ENCODE measurements around the gene BHLHE40.
A peak's percentile ranks its signal among the peaks of the same experiment; 100 is the strongest.

The BHLHE40 gene

DNA sequence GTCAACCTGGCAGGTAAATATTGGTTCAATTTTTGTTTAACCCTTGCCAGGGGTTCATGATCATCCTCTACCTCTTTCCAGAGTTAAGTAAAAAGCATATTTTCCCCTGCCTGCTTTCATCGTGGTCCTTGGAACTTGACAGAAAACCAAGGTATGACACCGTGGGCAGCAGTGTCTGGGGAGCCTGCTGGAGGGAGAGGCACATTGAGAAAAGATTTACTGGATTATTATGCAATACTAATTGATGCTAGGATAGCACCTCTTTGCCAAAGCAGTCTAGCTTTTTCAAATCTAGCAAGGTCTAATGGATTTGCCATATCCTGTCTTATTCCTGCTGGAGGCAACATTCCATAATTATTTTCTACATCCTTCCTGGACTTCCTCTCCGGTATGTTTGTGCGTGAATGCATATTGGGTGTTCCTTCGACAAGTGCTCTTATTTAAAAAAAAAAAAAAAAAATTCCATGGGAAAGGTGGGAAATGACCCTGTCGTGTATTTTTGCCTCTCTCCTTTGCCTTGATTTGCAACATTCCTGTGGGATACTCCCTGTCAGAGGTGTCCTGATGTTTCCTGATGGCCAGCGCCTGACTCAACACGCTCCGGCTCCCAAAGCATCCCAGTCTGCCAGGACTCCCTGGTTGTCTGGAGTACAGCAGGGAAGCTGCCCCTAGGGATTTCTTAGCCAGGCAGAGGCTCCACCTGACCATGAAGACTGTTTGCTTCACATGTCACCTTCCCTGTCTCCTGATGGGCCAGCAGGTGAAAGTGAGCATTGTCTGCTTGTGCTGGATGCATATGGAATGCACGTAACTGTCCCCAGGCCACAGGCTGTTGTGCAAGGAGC lies 6.3 kb downstream of the BHLHE40 start:
- DNase-seq: no peak

DNA sequence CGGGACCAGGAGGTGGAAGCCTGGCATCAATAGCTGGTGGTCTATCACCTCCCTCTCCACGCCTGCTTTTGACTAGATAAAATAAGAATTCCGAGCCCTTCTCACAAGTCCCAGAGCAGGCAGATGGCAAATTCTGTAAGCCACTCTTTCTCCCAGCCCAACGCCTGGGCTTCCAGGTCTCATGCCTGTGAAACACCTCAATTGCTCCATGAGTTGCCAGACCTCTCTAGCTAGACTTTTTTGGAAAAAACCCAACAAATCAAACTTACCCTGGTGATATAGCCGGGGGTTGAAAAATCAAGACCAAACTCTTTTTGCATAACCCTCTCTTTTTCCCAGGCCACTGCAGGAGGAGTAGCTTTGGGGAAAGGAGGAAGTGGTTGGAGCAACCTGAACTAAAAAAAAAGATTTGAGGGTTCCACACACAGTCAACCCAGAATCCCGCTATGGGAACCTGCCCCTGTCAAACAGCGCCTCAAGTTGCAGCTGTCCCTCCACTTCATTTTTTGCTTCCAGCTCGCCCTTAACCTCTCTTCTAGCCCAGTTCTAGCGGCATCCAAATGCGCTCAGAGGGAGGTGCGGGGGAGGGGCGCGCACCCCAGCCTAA lies 7.0 kb downstream of the BHLHE40 start:
- DNase-seq: no peak

DNA sequence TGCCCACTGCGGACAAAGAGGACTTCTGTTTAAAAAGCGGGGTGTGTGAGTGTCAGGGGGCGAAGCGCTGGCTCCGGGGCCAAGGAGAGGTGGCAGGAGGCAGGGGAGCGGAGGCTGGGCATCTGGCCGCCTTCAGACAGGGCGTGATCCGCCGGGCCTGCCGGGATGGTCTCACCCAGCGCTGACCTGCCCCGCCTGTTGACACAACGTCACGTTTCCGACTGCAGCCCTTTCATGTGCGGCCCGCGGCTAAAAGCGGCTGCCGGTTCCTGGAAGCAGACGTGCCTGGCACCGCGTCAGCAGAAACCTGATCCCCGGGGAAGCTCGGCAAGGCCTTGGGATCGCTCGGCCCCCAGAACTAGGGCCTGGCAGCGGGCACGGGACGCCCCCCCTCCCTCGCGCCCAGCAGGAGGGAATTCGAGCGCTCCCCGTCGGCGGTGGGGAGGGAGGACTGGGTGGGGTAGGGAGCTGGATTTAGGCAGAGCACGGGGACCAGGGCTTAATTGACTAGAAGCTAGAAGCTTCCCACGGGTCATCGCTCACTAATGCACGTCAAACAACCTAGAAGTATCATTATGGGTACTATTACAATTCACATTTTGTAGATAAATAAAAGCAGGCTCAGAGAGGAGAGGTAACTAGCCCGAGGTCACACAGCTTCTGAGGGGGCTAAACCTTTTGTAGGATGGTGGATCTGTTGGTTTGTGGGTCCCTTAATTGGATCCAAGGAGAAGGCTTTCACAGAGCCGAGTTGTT lies 7.7 kb downstream of the BHLHE40 start:
- peak; percentile 42 to 55 for DNase-seq

DNA sequence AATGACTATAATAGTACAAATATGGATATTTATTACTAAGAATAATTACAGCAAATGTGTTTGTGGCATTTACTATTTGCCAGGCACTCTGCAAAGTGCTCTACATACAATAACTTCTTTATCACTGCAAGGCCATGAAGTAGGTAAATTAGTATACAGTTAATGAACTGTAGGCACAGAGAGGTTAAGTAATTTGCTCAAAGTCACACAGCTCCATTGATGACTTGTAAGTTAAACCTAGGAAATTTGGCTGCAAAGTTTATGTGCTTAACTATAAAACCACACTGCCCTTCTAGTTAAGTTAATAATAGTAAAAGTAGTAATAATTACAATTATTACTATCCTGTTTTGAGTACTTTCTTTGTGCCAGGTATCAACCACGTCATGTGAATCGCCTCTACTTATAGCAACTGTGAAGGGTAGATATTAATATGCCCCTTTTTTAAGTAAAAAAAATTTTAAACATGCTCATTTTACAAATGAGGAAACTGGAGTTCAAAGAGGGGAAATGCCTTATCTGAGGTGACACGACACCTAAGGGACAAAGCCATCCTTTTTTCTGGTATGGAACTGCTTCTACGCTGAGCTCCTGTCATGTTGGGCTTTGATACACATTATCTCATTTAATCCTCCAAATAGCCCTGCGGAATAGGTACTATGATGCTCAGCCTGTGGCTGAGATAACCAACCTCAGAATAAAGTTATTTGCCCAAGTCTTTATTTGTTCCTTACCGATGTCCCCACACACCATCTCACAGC lies 8.5 kb downstream of the BHLHE40 start:
- DNase-seq: no peak

DNA sequence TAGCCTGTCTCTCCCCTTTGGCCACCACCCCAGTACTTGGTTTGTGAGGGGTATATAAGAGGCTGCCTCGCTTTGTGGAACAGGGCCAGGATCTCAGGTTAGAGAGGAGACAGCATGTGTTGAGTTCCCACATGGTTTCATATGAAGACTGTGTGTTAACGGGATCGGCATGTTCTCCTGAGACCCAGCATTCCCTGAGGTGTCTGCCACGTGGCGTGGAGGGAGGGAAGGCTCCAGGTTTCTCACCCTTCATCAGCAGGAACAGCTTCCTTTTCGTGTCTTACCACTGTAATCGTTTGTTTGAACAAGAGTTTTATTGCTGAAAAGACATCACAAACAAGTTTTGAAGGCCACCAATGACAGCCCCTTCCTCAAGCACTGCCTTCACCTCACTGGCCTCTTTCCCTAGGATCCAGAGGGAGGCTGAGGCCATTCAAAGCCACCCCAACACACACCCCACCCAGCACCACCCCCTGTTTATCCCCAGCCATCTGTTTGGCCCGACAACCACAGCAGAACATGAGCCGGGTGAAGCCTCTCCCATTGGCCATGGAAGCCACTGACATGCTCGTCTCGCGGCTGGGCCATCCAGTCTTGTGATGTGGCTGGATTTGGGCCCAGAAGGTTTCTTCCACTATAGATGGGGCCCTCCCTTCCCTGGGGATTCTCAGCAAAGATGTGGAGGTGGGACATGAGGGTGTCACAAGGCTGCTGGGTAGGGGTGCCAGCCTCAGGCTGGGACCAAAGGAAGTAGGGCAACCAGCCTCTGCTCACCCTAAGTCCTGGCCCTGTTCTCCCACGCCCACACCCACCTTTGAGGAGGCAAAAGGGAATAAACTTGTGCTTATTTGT lies 10.0 kb downstream of the BHLHE40 start:
- no peak for DNase-seq

DNA sequence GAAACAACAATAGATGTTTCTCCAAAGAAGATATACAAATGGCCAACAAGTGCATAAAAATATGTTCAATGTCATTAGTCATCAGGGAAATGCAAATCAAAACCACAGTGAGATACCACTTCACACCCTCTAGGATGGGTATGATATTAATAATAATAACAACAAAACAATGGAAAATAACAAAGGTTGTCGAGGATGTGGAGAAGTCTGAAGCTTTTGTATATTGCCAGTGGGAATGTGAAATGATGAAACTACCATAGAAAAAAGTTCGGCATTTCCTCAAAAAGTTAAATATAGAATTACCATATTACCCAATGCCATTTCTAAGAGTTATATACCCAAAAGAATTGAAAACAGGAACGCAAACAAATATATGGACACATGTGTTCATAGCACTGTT lies 10.8 kb downstream of the BHLHE40 start:
- DNase-seq: no peak

DNA sequence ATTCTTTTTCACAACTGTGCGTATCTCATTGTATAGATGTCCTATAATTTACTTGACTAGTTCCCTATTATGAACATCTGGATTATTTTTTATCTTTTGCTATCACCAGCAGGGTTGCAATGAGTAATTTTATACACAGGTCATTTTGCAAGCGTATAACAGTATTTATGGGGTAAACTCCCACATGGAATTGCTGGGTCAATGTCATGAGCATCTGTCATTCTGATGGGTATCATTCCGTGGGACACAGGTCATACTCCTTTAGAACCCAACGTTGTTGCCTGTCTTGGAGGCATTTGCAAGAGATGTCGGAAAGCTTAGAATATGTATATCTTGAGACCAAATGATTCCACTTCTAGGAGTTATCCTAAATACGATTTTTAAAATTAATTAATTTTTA lies 12.9 kb downstream of the BHLHE40 start:
- DNase-seq: no peak

DNA sequence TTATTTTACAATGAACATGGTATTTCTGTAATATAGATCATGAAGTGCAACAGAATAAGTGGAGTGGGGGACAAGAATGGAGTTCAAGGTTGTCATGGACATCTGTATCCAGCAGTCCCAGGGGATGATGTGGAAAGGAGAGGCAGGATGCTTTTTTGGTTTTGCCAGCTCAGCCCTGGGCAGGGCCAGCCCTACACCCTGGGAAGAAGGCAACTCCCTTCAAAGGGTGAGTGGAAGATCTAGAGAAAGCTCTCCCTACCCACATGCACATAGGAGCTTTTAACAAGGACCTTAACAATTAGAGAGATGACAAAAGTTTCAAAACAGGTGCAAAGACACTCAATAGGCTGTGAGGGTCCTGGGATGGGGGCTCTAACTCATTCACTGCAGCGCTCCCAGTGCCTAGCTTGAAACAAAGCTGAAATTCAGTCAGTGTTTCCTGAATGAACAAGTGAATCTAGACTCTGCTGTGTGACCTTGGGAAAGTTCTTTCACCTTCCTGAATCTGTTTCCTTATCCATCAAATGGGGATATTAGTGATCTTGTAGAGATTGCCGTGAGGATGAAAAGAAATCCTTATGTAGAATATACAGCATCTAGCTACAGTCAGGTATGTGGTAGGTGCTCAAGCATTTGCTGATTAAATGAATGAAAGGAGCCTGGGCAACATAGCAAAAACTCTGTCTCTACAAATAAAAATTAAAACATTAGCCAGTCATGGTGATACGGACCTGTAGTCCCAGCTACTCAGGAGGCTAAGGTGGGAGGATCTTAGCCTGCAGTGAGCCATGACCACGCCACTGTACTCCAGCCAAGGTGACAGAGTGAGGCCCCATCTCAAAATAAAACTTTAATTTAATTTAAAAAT lies 14.3 kb downstream of the BHLHE40 start:
- DNase-seq: no peak

DNA sequence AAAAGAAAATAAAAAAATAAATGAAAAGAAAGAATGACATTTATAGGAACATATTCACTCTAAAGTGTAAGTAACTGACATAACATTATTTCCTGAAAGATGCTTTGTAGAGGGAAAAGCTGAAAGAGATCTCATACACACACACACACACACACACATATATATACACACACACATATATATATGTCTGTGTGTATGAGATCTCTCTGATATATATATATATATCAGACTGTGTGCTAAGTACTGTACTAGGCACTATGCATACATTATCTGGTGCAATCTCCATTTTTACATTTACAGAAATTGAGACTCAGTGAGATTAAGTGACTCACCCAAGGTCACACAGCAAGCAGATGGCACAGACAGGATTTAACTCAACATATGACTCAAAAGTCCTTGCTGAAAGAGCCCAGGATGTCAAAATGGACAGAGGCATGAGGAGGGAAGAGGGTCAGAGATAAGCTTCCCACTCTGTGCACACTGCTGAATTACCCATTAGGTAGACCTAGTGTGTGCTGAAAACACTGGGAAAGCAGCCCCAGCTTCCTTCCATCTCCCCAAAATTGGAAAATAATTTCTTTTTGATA lies 15.0 kb downstream of the BHLHE40 start:
- DNase-seq: no peak

DNA sequence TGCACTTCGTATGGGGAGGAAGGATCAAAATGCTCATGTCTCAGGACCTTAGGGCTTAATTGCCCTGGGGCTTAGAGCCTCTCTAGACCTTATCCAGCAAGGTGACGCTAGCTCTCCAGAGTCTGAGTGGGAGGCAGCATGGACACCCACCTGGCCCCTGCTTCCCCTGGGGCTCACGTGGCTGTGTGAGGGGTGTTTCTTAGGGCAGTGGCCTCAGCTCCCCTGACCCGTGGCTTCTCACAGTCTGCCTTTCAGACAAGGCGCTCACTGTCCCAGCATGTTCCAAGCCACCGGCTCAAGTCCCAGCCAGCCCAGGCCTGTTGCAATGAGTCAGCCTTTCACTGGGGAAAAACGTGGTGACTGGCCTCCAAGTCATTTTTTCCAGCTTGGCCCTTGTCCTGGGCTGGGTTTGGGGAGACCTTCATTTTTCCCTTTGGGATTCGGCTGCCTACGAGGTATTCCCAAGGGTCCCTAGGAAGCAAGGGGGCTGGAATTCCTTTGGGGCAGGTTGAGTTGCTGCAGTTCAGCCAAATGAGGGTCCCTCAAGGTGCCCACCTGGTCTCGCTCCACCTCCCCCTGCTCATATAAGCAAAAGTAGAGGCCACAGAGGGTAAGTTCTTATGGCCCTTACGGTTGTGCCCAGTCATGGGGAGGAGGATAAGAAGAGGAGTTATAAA lies 15.7 kb downstream of the BHLHE40 start:
- DNase-seq: no peak

DNA sequence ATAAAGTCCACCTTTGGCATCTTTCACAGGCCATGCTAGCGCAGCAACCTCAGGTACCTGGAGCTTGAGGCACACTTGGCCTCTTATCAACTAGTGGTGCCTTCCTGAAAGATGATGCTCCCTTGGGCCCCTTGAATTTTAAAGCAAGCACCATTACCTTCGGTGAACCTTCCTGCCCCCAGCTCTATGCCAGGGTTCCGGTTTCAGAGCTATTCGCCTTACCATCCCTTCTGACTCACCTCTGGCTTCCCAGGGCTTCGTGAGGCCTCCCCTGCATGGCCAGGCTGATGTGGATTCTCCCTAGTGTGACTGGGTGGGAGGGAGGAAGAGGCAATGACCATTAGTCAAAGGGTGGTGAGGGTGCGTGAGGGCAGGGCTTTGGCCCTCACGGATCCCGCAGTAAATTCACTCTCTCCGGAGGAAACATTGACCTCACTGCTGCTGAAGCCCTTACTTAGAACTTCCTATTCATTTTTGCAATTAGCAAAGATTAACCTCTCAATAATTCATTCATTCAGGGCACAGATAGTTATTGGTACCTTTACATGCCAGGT lies 16.3 kb downstream of the BHLHE40 start:
- no peak for DNase-seq

DNA sequence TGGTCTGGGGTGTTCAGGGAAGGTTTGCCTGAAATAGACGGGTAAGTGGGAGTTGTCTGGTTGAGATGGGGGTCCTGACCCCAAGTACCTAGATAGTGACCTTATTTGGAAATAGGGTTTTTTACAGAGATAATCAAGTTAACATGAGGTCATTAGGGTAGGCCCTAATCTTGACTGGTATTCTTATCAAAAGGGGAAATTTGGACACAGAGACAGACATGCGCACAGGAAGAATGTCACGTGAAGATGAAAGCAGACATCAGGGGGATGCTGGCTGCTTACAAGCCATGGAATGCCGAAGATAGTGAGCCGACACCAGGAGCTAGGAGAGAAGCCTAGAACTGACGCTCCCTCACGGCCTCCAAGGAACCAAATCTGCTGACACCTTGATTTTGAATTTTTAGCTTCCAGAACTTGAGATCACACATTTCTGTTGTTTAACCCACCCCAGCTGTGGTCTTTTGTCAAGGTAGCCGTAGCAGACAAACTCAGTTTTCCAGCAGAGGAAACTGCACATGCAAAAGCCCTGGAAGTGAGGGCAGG lies 17.1 kb downstream of the BHLHE40 start:
- DNase-seq: no peak

DNA sequence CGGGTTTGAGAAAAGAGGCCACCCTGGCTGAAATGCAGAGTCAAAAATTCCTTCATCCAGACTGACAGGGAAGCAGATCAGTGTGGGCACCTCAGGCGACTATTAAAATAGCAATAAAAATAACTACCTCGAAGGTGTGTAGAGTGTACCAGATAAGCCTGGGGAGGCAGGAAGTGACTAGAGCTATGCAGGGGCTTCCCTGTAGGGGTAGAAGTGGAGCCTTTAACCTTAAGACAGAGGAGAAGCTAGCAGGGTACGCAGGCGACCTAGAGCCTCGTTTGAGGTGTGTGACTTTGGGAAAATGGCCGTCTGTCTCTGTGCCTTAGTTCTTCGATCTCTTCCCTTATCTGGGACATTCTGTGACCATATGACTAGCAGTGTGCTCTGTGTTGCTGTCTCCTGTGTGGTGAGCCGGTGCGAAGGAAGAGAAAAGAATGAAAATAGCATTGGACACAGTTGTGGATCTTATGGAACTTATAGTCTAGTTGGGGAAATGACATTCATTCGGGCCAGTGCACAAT lies 17.6 kb downstream of the BHLHE40 start:
- no peak for DNase-seq

DNA sequence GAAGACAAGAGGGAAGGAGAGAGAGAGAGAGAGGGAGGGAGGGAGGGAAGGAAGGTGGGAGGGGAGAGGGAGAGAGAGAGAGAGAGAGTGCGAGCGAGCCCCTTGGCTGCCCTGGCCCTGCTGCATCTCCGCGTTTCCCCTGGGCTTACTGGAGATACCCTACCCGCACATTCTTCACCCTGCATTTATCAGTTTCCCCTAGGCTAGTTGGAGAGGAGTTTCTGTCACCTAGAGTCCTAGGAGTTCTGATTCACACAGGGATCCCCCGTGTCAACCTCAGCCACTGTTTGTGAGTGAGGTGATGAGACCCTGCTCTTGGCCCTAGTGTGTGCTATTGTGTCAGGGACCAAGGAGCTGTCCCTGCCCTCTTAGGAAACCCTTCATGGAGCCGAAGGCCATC lies 18.7 kb downstream of the BHLHE40 start:
- no peak for DNase-seq

DNA sequence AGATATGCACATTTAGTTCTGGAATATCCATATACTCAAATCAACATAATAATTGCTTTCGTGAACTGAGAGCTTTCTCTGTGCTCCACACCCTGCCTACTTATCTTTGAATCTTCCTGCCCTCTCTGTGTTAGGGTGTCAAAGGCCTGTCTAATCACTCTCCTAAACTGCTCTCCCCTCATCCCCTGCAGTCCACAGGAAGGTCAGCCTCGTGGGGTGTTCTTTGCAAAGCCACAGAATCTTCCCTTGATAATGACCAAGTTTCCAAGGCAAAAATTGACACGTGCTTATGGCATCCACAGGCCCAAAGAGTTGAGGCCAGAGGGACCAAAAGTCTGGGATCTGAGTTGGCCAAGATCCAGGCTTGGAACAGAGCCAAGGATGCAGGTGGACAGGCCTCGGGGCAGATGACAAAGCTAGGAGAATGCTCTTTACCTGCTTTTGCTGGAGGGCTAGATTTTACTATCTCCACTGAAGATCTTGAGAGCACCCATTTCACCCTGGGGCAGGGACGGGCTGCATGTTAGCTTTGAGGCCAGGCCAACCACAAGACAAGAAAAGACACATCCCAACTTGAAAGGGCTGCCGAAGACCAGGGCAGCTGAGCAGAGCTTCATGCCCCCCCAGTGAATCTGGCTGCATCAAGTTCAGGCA lies 20.4 kb downstream of the BHLHE40 start:
- DNase-seq: no peak

DNA sequence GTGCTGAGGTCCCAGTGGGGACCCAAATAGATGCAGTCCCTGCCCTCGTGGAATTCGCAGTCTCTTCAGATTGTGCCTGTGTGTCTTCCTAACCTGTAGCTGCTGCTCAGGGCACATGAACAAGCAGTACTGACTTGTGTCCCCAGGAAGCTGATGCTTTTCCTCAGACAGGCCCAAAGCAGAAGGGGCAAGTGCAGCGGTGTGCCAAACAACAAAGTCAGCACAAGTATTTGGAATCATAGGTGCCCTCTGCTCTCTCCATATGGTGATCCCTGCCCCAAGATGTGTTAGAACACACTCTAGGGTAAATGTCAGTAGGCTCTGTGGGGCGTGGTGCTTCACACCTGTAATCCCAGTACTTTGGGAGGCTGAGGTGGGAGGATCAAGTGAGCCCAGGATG lies 21.9 kb downstream of the BHLHE40 start:
- DNase-seq: no peak

DNA sequence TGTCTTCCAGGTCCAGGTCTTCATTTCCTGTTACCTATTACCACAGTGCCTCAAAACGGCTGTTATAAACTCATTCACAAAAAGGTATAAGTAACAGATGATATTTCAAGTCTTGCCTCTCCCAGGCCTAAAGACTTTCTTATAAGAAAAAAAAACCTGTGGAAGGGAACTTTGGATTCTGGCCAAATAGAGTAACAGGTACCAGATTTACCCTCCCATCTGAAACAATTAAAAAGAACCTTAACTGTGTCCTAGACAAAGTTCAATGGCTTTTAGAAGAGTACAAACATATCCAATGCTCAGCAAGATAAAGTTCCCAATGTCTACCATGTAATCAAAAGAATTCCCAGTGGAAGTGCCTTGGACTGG lies 22.6 kb downstream of the BHLHE40 start:
- no peak for DNase-seq

DNA sequence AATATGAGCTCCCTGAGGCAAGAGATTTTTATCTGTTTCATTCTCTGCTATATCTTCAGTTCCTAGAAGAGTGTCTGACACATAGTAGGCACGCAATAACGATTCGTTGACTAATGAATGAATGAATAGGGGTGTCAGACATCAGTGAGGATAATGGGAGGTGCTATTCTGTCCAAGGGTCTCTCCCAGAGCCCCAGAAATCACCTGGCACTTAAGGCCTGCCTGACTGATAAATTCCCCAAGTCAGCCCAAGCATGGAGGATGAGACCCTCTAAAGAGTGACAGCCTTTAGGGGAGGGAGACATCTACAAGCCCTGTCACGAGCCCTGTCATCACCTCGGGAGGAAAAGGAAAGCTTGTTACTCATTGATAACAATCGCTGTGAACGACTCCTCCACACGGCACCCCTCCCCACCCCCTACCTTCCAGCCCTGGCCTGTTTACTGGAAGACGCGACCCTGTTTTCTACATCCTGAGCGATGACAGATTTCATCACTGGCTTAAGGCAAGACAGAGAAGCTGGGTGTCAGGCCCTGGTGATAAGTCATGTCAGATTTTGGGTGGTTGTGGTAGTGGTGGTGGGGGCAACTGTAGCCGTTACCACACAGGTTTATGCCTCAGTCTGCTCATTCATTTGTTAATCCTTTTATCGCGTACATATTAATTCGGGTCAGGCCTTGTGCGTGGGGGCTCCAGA lies 23.1 kb downstream of the BHLHE40 start:
- peak in 1 of 2 experiments; percentile 40 for DNase-seq

Measured in stimulated activated CD4-positive, alpha-beta T cell treated with anti-CD3 and anti-CD28 coated beads, Interleukin-4, amount 100 ng/mL, for 4 hours (primary cell).